Body of pancreas (tissue), 4 donors: ENCODE data around the gene PTH1R.

ENCODE experiments used
- POLR2A ChIP-seq, 3 donors: fragments of 450-650 bp; IDR thresholded peaks; one replicate each; pipeline ENCODE4 v1.6.1; 2016; ENCODE audit warnings: antibody characterized with exemption in 3 of 3, mild to moderate bottlenecking in 2 of 3
- TF ChIP-seq, protein P1 (sequence below), 7 experiments: fragments of 450-650 bp in 4 of 7; fragments of 200-600 bp in 3 of 7; sonication (generic) in 3 of 7; IDR thresholded peaks; one replicate each; pipeline ENCODE4 v1.5.1; 2016 to 2019; ENCODE audit warnings: antibody characterized with exemption in 7 of 7

DNA sequence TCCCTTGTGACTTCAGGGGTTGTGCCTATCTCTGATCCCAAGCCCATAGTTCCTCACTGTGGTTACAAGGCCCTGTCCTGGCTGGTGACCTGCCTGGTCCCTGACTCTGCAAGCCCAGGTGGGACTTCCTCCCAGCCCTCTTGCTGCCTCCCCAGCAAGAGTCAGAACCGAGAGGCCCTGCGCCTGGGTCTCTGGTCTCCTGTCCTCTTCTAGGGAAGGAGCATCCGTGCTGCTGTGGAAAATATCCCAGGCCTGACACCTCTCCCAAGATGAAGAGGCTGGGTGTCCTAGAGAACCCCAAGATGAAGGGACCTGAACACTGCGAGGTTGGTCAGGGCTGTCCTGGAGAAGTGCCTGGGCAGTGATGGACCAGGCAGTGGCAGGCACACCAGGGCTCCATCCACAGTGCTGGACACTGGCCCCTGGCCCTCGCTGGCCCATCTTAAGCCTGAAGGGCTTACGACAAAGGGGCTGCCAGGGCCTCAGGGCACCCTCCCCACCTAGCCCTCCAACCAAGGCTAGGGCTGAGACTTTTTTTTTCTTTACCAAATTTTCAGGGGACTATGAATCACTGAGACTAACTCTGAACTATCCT lies 32.7 kb downstream of the PTH1R start:
- TF ChIP-seq, protein P1, sequence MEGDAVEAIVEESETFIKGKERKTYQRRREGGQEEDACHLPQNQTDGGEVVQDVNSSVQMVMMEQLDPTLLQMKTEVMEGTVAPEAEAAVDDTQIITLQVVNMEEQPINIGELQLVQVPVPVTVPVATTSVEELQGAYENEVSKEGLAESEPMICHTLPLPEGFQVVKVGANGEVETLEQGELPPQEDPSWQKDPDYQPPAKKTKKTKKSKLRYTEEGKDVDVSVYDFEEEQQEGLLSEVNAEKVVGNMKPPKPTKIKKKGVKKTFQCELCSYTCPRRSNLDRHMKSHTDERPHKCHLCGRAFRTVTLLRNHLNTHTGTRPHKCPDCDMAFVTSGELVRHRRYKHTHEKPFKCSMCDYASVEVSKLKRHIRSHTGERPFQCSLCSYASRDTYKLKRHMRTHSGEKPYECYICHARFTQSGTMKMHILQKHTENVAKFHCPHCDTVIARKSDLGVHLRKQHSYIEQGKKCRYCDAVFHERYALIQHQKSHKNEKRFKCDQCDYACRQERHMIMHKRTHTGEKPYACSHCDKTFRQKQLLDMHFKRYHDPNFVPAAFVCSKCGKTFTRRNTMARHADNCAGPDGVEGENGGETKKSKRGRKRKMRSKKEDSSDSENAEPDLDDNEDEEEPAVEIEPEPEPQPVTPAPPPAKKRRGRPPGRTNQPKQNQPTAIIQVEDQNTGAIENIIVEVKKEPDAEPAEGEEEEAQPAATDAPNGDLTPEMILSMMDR (IDR thresholded peaks at IDR 0.05) = no peak
- no peak for TF ChIP-seq POLR2A (IDR thresholded peaks at IDR 0.05)
